Measurements from ENCODE around the gene MAMDC2.

The MAMDC2 gene

DNA sequence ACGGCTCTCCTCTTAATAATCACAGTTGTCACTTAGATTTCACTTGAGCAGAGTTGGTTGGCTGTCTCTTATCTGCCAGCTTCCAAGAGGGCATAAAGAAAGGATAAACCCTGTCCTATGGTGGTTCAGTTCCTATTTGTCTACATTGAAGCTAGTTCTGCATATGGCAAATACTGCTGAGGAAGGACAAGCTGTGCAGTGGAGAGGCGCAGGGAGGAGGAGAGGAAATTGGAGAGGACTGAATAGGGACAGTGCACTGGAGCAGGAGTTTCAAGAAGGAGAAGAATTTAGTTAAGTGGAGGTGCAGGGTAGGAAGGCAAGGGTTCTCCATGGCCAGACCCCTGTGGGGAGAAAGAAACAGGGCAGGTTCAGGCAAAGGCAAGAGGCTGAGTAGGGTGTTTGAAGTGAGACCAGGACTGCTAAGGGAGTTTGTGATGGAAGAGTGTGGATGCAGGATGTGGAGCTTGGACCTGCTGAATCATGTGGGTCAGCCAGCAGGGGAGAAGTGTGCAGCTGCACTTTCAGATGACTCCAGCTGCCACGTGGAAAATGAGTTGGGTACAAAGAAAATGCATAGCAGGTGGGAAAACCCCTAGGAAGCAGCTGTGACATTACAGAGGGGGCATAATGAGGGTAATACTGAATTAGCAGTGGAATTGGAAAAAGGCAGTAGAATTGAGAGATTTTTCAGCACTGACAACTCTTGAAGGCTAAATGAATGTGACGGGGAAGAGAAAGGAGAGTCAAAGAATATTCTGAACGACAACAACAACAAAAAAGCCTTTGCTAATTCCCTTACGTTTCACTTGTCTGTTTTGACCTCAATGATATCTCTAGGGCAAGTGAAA, 66.8 kb downstream of the MAMDC2 start:
- no peak for DNase-seq

DNA sequence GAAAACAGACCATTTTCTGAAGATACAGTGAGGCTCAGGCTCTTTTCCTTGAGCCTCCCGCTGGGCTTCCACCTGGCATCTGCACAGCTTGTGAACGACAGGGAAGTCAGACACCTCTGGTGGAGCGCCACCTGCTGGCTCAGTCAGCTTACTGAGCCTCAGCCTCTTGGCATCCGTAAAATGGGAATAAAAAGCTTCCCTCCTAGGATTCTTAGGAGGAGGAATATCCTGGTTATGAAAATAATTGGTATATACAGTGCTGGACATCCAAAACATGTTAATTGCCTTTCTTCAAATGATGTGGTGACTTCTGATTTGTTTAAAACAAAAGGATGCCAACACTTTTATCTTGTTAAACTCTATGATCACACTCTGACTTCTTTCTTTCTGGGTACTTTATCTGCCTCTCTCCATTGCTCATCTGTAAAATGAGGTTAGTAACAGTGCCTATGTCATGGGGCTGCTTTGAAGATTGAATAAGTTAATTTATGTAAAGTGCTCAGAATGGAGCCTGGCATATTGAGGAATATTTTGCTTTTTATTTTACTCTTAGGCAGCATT, 67.5 kb downstream of the MAMDC2 start:
- peak; percentile 52 for DNase-seq

DNA sequence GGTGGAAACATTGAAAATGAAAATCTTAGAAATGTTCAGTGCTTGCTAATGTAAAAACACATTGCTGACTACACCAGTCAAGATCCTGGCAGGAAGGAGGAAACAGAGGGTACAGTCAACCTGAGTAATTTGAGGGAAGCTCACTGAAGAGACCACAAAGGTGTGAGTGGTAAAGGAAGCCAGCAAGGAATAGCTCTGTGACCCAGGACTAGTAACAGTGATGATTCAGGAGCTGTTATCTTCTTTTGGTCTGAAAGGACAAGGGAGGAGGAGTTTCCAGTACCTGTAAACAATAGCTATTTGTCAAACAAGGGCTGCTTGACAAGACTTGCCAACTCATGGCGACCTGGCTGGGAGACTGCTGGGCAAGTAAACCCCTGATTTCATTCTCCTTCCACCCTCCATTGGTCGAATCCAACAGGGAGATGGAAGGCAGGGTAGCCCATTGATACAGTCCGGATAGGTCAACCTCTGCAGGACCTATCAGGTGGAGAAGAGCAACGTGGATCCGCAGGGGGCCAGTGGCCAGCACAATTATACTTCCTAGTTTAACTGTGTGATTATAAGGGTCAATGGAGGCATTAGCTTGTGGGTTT, 68.1 kb downstream of the MAMDC2 start:
- no peak for DNase-seq

DNA sequence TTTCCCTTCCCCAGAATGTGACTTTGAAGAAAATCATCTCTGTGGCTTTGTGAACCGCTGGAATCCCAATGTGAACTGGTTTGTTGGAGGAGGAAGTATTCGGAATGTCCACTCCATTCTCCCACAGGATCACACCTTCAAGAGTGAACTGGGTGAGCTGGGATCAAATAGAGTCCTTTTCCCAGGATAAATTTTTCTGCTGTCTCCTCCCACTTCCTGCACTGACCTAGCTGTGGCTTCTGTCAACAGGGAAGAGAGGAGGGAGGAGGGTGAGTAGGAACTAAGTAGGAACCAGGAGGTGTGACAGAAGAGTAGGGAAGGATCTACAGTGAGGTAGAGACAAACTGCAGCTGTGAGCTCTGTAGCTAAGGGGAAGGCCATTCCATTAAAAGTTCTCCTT, 69.3 kb downstream of the MAMDC2 start:
- DNase-seq: no peak

DNA sequence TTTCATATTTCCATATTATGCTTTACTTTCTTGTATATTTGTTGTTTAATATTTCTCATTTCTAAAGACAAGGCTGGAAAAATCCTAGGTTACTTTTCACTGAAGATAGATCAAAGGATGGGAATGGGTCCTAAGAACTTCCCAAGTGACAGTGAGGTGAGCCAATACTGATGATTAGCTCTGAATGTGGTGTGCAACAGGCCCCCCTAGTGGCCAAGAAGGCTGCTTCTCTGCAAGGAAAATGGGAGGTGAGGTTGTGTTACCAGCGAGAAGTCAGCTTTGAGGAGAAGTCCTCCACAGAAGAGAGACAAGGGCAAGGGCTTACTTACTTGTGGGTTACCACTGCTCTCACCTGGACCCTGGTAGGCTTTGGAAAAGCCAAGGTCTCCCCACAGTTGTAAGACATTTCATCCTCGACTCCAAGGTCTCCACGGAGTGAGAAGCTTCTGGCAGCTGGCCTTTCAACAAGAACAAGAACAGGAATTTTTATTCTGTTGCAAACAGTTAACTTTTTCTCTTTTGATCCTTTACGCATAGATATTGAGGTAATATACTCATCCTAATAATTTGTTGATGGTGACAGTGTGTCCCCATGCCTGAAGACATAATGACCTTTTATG, 69.9 kb downstream of the MAMDC2 start:
- DNase-seq: peak; percentile 37

DNA sequence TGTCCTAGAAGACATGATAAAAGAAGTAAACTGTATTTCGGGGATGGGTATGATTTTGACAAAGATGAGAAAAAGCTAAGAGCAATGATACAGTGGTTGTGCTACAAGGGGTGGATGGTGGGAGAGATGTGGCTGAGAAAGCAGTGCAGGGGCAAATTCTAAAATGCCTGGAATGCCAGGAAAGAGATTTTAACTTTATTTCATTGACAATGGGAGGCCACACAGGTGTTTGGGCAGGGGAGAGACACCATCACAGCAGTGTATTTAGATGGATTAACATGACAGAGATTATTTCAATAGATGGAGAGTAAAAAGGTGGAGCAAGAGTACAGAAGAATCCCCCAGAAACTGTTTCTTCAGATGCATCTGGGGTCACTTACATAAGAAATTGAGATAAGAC, 71.2 kb downstream of the MAMDC2 start:
- DNase-seq: no peak

DNA sequence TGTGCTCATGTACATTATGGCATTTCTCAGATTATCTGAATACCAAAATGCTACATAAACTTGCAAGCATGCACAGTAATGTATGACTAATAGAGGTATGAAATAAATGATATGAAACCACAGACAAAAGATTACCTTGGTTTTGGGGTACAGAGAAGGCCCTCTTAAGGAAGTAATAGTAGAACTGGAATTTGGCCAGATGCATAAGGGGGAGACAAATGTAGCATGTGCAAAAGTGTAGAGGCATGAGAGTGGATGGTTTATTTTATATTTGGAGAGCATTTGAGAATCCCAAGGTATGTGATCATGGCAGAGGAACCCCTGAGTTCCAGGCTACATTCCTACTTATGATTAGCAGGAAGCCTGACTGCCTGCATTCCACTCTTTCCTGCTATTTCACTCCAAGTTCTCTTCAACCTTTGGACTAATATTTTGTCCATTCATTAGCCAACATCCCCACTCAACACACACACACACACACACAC, 74.2 kb downstream of the MAMDC2 start:
- DNase-seq: no peak

DNA sequence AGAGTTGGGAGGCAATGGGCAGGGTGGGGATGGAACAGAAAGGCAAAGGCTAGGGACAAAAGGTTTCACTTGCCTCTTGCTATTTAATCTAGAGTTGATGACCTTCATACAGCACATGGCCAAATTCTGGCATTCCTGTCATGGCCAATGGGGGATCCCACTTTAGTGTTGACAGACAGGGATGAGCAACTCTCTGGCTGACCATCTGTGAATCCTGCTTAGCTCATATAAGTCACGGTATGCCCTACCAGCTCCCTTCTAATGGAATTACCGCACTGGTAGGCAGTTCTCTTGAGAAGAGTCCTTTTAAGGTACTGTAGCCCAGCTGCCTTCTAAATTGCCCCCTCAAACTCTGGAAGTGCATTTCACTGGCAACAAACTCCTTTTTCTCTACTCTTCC, 76.1 kb downstream of the MAMDC2 start:
- no peak for DNase-seq

DNA sequence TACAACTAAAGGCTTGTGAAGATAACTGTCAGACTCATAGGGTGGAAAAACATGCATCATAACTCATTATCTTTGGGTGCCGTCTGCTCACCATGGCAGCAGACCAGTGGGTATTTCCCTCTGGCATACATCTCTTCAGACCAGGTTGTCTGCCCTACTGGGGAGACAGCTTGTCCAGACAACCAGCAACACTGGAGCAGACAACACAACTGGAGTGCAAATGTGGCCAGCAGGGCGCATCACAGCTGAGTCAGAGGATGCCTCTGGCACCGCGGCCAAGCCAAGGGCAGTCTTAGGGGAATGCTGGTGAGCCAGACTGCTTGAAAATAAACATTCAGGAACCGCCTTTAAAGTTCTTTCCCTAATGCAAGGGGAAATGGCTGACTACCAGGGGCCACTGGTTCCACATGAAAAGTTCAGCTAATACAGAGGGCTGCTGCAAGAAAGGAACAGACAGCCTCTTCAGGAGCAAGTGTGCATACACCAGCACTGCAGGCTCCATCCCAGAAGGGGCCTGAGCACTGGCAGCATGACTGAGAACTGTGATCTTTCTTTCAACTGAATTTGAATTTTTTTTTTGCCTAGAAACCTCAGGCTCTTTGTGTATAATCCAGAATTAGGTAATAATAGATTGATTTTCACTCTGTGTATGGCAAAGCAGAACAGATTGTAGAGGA, 77.3 kb downstream of the MAMDC2 start:
- DNase-seq: no peak

DNA sequence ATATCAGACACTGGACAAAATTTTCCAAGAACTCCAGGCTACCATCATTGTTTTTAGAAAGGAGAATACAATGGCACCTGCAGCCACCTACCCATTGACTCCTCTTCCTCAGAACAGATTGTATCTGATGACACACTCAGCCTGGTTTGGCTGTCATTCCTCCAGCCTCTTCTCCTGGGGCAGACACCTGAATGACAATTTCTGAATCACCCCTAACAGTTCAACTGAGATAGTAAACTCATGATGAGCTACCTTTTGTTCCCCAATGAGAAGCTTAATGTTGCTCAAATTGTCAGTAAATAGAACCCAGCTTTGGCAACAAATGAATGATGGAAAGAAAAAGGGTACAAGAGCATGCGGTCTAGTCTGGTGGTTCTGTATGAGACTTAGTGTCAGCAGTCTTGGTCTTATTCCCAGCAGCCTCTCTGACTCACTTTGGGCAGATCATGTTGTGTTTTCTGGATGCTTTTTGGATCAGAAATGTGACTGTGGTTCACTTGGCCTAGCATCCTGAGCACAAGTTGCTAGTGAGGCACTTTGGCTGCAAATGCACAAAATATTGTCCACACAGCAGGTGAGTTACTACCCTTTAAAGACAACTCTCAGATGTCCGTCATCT, 78.3 kb downstream of the MAMDC2 start:
- no peak for DNase-seq

DNA sequence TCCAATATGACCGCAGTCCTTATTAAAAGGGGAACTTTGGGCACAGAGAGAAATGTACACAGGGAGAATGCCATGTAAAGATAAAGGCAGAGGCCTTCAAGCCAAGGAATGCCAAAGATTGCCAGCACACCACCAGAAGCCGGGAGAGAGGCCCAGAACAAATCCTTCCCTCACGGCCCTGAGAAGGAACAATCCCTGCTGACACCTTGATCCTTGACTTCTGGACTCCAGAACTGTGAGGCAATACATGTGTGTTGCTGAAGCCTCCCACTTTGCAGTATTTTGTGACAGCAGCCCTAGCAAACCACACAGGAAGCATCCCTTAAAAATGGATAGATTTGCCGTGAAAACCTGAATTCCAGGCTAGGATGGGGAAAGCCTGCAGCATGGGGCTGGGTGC, 80.0 kb downstream of the MAMDC2 start:
- DNase-seq: no peak

DNA sequence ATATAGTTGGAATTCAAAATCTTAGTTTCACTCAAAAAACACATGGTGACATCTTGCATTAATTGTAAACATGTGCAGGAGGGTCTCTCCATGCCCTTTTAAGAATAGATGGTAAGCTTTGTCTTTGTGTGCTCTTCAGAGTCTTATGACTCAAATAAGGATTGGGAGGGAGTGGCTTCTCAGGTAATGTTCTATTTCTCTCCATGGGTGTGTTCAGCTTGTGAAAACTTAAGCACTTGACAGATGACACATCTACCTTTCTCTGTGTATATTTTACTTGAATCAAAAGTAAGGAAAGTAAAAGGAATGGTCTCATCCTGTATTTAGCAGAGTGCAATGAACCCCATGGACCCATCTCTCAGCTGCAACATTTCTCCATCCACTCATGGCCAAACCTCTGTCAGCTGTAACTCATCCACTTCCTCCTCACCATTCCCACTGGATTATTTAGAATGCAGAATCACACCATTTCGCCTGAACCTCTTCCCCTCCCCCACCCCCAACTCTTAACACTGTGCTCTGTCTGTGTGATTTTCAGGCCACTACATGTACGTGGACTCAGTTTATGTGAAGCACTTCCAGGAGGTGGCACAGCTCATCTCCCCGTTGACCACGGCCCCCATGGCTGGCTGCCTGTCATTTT, 82.1 kb downstream of the MAMDC2 start:
- no peak for DNase-seq

DNA sequence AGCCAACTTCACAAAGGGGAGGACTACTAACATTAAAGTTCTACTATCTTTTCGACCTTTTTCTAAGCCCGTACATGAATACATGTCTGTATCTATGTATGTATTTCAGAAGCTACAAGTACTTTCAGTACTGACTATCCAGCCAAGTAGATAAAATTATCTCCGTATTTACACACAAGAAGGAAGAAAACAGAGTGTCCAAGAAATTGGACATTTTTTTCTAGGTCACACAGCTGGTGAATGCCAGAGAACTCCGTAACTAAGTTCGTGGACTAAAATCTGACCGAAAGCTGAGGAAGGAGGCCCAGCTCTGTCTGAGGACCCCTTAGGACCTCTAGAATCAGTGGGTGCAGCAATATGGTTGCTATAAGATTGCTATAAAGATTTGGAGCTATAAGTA, 83.4 kb downstream of the MAMDC2 start:
- no peak for DNase-seq

DNA sequence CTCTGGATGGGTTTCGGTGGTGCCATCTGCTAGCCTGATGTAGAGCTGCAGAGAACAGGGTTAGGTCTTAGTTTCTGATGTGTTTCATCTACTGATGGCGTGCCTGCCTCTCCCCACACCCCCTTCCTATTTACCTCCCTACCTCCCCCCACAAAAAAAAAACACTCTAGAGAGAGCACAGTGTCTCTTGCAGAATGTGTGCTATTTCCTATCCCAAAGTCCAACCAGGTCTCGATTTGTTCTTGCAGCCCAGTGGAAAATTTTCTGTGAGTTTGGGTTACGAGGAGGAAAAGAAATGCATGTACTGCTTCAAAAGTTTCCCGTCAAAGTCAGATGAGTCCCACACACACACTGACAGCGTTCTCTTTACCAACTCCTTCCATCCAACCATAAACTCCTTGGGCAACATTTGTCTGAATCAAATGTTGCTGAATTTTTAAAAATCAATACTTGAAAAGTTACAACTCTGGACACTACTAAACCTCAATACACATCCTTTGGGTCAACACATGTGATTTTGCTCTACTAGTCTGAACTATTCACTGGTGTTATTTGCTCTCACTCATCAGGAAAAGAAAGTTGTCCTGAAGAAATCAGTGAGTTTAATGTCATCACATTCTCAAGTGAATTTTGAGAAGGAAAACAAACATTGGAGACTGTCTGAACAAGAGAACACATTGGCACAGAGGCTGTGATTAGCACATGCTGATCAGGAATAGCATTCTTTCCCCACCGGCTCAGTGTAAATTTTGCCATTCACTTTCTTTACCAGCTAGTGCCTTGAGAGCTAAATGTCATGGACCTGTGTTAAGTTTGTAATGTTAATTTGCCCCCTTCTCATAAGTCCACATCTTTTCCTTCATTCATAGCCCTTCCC, 84.1 kb downstream of the MAMDC2 start:
- no peak for DNase-seq

DNA sequence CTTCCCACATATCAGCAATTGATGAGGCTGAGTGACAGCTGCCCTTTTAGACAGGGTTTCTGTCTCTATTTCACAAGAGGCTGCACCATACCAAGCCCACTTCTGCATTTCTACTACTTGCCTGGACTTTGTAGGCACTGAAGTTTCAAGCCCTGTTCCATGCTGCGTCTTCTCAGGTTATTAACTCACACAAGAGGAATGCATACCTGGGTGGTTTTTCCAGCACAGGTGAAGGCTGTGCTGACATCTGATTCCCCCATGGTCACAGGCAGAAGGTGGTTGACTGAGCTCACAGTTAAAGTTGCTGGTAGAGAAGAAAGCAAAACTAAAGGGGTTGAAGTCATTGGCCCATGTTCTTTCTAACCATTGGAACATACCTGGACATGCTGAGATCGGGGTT, 86.6 kb downstream of the MAMDC2 start:
- no peak for DNase-seq

DNA sequence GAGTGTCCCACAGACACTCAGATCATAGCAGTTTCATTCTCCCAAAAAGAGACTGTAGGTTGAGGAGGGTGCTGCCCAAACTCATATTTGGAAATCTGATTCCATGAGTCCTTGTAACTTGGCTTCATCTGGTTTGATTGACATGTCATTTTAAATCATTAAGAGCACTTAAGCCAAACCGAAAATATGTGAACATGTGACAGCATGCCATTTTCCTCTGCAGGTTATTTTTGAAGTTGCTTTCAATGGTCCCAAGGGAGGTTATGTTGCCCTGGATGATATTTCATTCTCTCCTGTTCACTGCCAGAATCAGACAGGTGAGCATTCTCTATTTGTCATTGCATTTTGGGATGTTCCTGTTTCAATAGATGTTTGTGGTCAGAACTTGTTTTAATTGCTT, 87.6 kb downstream of the MAMDC2 start:
- no peak for DNase-seq

DNA sequence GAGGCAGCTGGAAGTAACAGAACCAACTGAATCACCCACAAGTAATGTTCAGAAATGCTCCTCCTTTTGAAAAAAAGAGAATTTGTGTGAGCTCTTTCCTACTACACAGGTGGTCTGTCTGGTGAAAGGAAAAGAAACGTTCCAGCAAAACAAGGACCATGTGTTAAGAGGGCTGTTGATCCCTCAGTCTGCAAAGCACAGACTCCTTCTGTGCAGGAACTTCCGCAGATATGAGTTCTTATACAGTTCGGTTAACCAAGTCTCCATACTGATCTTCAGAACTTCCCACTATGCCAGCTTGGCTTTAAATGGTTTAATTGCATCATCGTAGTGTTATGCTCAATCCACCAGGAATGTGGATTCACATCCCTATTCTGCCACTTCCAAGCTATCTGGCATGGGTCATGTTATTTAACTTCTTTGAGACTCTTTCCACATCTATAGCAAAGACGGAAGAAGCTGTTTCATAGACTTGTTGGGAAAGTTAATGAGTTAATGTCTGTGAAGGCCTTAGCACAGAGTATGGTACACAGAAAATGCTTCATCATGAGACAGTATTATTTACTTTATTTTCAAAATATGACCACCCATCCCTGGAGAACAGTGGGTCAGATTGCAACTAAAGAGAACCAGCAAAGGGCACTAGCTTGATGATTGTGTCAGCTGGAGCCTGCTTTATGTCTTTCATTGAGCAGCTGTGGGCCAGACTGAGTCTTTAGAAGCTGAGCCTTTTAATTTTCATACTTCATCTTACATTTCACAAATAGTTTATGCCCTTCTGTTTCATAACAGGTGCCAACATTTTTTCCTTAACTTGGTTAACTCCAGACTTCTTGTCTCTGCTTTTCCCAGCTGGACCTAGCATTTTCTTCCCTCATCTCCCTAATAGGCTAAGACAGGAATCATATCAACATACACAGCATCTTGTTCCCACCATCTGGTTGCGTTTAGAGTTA, 89.9 kb downstream of the MAMDC2 start:
- no peak for DNase-seq

DNA sequence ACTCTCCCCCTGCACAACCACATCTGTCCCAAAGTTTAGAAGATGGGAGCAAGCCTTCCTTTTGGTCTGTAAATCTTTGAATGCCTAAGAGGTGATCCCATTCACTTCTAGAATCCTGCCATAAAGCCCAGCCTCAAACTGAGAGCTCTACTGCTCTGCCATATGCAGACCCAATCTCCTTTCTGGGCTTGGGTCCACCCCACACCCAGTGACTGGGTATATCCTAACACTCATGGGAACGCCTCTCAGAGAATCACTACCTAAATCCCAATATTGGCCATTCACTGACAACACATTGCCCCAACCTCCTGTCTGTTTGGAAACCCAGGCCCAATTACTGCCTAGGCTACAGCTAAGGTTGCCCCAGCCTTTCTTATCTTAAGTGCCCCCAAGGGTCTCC, 90.7 kb downstream of the MAMDC2 start:
- no peak for DNase-seq

DNA sequence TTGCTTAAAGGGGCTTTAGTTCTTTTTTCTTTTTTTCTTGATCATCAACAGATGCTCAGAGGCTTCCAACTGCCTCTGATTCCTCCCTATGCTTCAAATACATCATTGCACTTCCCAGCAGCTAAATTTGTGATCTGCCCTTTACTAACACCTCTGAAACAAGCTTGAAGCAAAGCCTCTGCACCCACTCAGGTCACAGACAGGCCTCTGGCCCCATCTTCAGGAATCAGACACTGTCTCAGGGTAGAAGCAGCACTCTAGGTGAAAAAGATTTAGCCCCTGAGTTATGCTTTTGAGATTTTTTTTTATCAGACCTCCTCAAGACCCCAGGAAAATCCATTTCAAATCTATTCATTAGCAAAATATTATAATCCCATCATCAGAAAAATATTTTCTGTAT, 91.5 kb downstream of the MAMDC2 start:
- no peak for DNase-seq

DNA sequence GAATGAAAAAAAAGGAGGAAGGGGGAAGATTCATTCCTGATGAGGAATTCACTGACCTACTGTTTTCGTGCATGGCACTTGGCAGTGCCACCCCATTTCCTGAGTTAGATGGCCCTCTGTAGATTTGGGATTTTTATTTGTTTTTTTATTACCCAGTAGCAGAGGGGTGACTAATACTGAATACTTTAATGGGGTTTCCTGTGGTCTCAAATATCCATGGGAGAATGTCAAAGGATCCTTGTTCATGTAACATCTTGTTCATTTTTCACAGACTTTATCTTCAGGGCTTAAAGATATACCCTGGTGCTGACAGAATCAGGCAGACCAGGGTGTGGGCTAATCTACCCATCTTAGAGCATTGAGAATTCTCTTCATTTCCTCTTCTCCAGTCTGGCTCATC, 93.0 kb downstream of the MAMDC2 start:
- DNase-seq: no peak

All from activated CD4-positive, alpha-beta T cell treated with anti-CD3 and anti-CD28 coated beads, Interleukin-10, Interleukin-2, amounts not matched to agents 100 ng/mL and 50 ng/mL, durations not matched to agents 16 hours and 8 hours (primary cell).